GM12875 (cell line): ENCODE data around the gene IFT52.

Source experiments
- H3K4me3 ChIP-seq: one replicate; pipeline ENCODE4 v1.5.1; 2011; ENCODE audit warnings: low read depth, low read length, control low read depth
- CTCF ChIP-seq: IDR thresholded peaks from 2 replicates; pipeline ENCODE4 v1.5.1; 2011; ENCODE audit warnings: low read depth, mild to moderate bottlenecking, control low read depth, inconsistent platforms, low read length, moderate library complexity, borderline replicate concordance; ENCODE audit not compliant: insufficient read depth

IFT52 gene

GRCh38 chr20:43572891-43573290 lies 17.8 kb upstream of the IFT52 start:
- no peak overlapping the region for H3K4me3 ChIP-seq
- TF ChIP-seq CTCF, result no peak

GRCh38 chr20:43576108-43576507 lies 14.6 kb upstream of the IFT52 start:
- no peak overlapping the region for H3K4me3 ChIP-seq
- no peak for TF ChIP-seq CTCF

GRCh38 chr20:43579861-43580793 lies 10.6 kb upstream of the IFT52 start:
- no peak overlapping the region for H3K4me3 ChIP-seq
- TF ChIP-seq CTCF, result no peak

GRCh38 chr20:43583133-43583864 lies 7.4 kb upstream of the IFT52 start:
- TF ChIP-seq CTCF, result no peak
- no peak overlapping the region for H3K4me3 ChIP-seq

- TF ChIP-seq CTCF, result no peak
- no peak overlapping the region for H3K4me3 ChIP-seq
Measured at GRCh38 chr20:43583982-43584432, 6.7 kb upstream of the IFT52 start.

GRCh38 chr20:43584448-43585136 lies 6.1 kb upstream of the IFT52 start:
- no peak overlapping the region for H3K4me3 ChIP-seq
- no peak for TF ChIP-seq CTCF
